ENCODE measurements around the gene FEM1B.

Gene FEM1B

DNA sequence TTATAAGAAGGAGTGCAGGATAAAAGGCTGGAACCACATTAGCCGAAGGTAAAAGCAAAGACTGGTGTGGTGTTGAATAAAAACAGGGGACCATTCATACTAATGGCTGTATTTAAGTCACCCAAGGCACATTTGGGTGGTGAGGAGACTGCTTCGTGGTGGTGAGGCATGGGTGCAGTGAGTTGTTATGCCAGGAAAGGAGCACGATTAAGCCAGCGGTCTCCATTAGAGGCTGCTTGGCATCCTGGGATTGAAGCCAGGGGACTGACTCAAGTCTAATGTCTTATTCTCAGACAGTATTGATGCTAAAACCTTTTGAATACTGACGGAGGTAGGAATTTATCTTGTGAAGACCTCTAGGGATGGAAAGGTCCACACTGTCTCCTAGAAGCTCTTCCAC is 21.9 kb downstream of the FEM1B start:
- TF ChIP-seq, protein P1, sequence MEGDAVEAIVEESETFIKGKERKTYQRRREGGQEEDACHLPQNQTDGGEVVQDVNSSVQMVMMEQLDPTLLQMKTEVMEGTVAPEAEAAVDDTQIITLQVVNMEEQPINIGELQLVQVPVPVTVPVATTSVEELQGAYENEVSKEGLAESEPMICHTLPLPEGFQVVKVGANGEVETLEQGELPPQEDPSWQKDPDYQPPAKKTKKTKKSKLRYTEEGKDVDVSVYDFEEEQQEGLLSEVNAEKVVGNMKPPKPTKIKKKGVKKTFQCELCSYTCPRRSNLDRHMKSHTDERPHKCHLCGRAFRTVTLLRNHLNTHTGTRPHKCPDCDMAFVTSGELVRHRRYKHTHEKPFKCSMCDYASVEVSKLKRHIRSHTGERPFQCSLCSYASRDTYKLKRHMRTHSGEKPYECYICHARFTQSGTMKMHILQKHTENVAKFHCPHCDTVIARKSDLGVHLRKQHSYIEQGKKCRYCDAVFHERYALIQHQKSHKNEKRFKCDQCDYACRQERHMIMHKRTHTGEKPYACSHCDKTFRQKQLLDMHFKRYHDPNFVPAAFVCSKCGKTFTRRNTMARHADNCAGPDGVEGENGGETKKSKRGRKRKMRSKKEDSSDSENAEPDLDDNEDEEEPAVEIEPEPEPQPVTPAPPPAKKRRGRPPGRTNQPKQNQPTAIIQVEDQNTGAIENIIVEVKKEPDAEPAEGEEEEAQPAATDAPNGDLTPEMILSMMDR (conservative IDR thresholded peaks at IDR 0.05): no peak
- H3K27ac ChIP-seq: no peak overlapping the region

DNA sequence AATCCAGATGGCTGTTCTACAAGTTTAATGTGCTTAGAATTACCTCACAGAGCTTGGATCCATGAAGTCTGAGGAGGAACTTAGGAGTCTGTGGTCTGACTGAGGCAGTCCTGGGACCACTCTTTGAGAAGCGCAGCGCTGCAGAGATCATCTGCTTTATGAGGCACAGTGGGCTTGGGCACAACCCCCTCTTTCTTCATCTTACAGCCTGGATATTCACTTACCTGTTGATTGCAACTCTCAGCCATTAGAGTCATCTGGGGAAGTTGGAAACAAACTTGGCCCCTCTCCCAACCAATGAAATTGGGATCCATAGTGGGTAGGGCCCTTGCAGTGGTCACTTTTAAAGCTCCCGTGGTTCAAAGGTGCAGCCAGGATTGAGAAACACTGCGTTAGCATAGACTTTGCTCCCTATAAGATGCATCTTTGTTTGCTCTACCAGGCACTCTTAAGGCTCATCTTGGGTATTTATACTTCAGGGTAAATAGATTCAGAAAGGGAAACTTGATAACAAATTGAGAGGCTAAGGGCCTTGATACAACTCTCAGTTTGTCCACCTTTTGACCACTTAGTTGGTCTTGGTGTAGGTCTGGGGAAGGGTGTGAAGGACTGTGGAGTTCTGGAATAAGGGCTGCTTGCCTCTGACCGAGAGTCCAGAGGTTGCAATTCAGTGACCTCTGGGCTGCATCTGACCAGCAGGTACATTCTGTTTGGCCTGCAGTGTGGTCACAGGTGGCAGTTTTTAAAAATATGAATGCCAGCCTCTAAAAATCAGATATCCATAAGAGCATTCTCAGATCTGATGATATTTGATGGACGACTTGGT is 22.8 kb downstream of the FEM1B start:
- H3K27ac ChIP-seq: no peak overlapping the region

DNA sequence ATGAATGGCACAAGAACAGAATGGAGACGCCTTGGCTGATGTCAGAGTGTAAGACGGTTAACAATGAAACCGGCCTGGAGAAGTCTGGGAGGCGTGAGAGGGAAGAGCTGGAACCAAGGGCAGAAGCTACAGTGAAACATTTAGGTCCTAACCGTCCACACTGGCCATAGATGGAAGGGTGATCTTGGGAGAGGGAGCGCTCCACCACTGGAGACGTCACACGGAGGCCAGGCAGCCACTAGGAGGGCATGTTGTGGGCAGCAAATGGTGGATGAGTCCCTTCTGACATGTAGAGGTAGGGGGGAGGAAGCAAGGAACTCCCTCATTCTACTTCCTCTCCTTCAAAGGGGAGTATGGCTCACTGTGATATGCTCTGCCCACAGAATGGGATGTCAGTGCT is 23.8 kb downstream of the FEM1B start:
- H3K27ac ChIP-seq: no peak overlapping the region
- TF ChIP-seq, protein P1 (conservative IDR thresholded peaks at IDR 0.05): no peak

More for the DNA sequence above, 22.8 kb downstream of the FEM1B start:
- TF ChIP-seq, protein P1 (conservative IDR thresholded peaks at IDR 0.05): no peak

DNA sequence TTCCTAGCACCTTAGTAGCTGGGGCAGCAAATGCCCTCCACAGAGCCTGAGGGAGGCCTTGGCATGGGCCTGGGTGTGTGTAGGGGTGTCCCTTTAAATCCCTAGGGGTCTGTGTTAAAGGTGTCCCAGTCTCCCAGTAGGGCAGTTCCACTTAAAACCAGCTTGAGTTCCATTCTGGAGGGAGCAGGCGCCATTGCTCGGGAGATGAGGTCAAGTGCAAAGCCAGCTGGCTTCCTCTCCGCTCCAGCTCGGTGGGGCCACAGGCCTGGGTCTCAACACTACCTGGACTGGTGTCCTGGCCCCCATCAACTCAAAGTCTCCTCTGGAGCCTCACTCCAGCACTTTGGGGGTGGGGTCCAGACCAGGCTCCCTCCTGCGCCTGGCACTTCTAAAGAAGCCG is 25.2 kb downstream of the FEM1B start:
- no peak overlapping the region for H3K27ac ChIP-seq
- TF ChIP-seq, protein P1 (conservative IDR thresholded peaks at IDR 0.05): no peak

DNA sequence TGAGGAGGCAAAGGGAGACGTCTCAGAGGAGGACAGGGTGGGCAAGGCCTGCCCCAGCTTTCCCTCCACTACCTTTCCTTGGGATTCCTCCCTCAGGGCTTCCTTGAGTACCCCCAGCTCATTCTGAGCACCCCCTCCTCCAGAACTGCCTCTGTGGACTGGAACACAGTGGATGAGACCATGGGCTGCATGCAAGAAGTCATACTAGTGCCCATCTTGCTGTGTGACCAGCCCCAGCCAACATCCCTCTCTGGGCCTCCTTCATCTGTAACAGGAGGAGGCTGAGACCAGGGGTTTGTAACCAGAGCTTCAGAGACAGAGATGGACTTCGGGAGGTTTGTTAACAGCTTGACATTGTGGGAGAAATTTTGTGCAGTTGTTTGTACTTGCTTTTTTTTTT is 25.6 kb downstream of the FEM1B start:
- TF ChIP-seq, protein P1 (conservative IDR thresholded peaks at IDR 0.05): no peak
- no peak overlapping the region for H3K27ac ChIP-seq

DNA sequence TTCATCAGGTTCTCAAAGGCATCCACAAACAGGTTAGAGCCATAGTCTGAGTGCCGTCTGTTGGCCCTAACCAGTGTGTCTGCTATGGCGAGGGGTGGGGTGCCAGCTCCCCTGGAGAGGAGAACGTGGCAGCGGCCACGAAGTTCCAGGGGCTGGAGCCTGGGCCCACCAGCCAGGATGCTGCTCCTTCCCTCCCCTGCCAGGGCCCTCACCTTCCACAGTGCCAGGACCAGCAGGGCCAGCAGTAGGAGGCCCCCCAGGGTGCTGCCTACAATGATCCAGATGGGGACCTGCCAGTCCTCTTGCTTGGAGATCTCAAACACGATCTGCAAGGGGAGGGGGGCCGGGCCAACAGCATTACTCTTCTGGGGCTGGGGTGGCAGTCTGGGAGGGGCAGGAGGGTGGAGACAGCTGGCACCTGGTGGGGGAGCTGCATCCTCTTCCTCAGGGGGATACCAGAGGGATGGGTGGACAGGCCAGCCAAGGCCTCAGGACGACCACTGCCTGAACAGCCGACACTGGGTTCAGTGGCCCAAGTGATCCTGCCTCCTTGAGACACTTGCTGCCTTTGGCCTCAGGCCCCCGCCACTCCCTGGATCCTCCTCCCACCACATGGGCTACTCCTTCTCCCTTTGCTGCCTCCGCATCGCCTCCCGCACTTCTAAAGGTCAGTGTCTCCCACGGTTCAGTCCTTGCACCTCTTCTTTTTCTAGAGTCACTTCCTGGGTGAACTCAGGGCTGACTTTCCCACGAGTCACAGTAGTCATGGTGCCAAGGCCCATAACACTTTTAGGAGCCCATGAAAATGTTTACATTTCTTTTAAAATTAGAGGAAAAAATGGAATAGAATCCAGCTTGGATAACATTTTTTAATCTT is 26.3 kb downstream of the FEM1B start:
- TF ChIP-seq, protein P1 (conservative IDR thresholded peaks at IDR 0.05): no peak
- H3K27ac ChIP-seq: no peak overlapping the region

DNA sequence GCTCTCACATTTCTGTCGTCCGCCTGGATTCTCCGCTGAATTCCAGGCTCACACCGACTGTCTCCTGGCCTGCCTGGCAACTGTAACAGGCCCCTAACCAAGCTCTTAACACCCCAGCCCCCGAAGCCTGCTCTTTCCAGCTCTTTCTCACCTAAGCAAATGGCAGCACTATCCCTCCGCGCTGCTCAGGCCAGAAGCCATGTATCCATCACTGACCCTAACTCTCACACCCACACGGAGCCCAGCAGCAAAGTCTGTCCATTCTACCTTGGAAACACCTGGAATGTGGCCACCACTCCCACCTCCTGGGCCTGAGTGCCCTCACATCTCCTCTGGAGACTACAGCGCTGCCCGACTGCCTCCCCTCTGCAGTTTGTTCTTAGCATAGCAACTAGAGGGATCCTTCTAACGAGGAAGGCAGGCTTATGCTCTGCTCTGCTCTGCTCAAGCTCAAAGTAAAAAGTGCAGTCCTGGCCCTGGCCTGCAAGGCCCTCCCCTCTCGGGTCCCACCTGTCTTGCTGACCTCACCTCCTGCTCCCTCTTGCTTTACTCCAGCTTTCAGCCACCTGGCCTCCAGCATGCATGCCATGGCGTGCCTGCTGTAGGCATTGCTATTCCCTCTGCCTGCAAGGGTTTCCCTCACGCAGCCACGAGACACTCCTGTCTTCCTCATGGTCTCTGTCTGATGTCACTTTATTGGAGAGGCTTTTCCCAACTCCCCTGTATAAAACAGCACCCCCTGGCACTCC is 27.2 kb downstream of the FEM1B start:
- TF ChIP-seq, protein P1 (conservative IDR thresholded peaks at IDR 0.05): no peak
- no peak overlapping the region for H3K27ac ChIP-seq
